Neuron (in vitro differentiated cells): ENCODE results near the gene KRT77.
"Not testable (repeated sequence)": the region's sequence is repeated elsewhere in the genome, so short reads cannot be mapped to it uniquely, and the experiment has no call there.

Experiments
- H2AFZ ChIP-seq: one replicate; pipeline ENCODE4 v1.6.1; 2013; ENCODE audit warnings: low read depth, mild to moderate bottlenecking, inconsistent platforms, low read length, moderate library complexity
- H3K27me3 ChIP-seq: one replicate; pipeline ENCODE4 v1.6.1; 2013; ENCODE audit warnings: low read length; ENCODE audit not compliant: insufficient read depth
- H3K36me3 ChIP-seq: one replicate; pipeline ENCODE4 v1.6.1; 2013; ENCODE audit warnings: low read length; ENCODE audit not compliant: insufficient read depth
- H3K4me1 ChIP-seq: one replicate; pipeline ENCODE4 v1.6.1; 2013; ENCODE audit warnings: low read length; ENCODE audit not compliant: insufficient read depth
- H3K4me3 ChIP-seq: 2 replicates; pipeline ENCODE4 v1.5.1; 2013; ENCODE audit warnings: mild to moderate bottlenecking, low read length, moderate library complexity
- H3K9me3 ChIP-seq: one replicate; pipeline ENCODE4 v1.6.1; 2013; ENCODE audit warnings: low read length

KRT77 gene

DNA sequence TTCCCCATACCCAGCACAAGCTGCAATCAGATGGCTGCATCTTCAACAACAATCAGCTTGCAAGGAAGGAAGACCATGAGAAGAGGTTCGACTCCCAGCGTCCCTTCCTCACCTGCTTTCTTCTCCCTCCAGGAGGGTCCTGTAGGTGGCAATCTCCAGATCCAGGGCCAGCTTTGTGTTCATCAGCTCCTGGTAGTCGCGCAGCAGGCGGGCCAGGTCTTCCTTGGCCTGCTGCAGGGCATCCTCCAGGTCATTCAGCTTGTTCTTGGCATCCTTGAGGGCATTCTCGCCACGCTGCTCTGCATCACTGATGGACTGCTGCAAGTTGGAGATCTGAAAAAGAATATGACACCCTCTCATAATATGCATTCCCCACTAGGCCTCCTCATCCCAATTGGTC lies 27.2 kb downstream of the KRT77 start:
- Histone ChIP-seq H3K4me3 (no peak overlapping the region), H3K4me1 (no peaks in the 10 kb centered on the region), H3K9me3 (no peaks in the 10 kb centered on the region), H2AFZ (no peak overlapping the region), H3K27me3 (no peaks in the 10 kb centered on the region), H3K36me3 (no peaks in the 10 kb centered on the region)

DNA sequence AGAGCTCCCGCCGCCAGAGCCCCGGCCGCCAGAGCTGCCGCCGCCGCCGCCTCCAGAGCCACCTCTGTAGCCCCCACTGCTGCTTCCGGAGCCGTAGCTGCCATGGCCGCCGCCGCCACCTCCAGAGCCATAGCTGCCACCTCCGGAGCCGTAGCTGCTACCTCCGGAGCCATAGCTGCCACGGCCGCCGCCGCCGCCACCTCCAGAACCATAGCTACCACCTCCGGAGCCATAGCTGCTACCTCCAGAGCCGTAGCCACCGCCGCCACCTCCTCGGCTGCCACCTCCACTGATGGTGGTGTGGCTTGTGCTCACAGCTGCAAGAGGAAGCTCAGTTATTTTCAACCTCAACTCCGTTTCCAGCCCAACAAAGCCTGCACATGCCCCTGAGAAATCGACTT lies 28.0 kb downstream of the KRT77 start:
- H2AFZ ChIP-seq, result no peak overlapping the region
- H3K4me3 ChIP-seq, result no peak overlapping the region
- H3K27me3 ChIP-seq, result no peaks in the 10 kb centered on the region
- H3K36me3 ChIP-seq, result no peaks in the 10 kb centered on the region
- no peaks in the 10 kb centered on the region for H3K9me3 ChIP-seq
- H3K4me1 ChIP-seq, result no peaks in the 10 kb centered on the region

DNA sequence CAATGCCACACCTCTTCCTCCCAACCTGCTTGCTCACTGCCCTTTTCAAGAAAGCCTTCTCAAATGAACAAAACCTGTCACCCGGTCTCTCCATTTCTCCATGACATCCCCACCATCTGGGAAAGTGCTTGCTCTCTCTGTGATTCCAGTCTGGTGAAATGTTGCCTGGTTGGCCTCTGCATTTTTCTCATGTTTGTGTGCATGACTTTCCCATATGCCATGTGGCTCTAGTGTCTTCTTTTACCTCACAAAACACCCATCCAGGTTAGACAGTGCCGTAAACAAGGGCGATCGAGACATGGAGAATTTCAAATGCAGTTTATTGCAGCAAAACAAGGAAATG lies 28.9 kb downstream of the KRT77 start:
- Histone ChIP-seq H3K36me3 (no peaks in the 10 kb centered on the region), H3K27me3 (no peaks in the 10 kb centered on the region), H3K9me3 (no peaks in the 10 kb centered on the region), H2AFZ (no peak overlapping the region), H3K4me1 (no peaks in the 10 kb centered on the region), H3K4me3 (no peak overlapping the region)

- Histone ChIP-seq H3K36me3 (no peaks in the 10 kb centered on the region), H3K4me1 (no peaks in the 10 kb centered on the region), H3K27me3 (no peaks in the 10 kb centered on the region), H2AFZ (no peak overlapping the region), H3K4me3 (no peak overlapping the region), H3K9me3 (no peaks in the 10 kb centered on the region)
Measured at GRCh38 chr12:52673713-52674432, 29.5 kb downstream of the KRT77 start.

DNA sequence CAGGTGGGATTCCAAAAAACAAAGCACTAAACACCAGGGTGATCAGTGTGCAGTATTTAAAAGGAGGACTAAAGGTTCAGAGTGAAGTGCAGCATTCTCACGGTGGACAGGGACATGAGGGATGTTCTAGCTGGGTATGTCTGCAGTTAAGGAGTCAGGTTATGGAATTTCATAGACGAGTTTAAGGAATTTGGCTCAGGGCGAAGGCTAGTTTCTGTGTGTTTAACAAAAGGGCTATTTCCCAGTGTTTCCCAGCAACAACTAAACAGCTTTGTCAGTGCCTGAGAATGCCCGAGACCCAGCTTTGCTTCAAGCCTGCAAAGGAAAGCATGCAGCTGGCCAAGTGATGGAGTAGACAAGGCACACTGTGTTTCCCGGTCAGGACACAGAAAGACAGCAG lies 30.1 kb downstream of the KRT77 start:
- no peak overlapping the region for H3K4me3 ChIP-seq
- no peaks in the 10 kb centered on the region for H3K4me1 ChIP-seq
- H2AFZ ChIP-seq, result no peak overlapping the region
- no peaks in the 10 kb centered on the region for H3K36me3 ChIP-seq
- no peaks in the 10 kb centered on the region for H3K27me3 ChIP-seq
- H3K9me3 ChIP-seq, result no peaks in the 10 kb centered on the region

- no peaks in the 10 kb centered on the region for H3K4me1 ChIP-seq
- no peaks in the 10 kb centered on the region for H3K36me3 ChIP-seq
- no peak overlapping the region for H3K4me3 ChIP-seq
- no peaks in the 10 kb centered on the region for H3K9me3 ChIP-seq
- no peaks in the 10 kb centered on the region for H3K27me3 ChIP-seq
- no peak overlapping the region for H2AFZ ChIP-seq
Measured at GRCh38 chr12:52672321-52672933, 30.9 kb downstream of the KRT77 start.

DNA sequence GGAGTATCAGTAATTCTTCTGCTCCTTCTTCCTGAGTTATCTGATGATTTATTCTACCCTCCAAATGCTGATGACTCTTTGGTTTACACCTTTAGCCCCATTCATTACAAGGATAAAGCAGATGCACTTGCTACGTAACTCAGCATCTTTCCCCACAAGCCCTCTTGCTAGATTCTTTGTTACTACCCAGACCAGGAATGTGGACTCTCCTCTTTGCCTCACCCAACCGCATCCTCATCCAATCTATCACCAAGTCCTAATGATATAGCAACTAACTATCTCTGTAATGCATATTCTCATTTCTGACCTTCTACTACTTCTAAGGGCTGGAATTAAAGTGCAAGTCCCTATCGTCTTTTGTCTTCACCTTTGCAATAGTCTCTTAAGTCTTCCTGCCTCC lies 32.4 kb downstream of the KRT77 start:
- Histone ChIP-seq H2AFZ (no peak overlapping the region), H3K36me3 (no peaks in the 10 kb centered on the region), H3K27me3 (no peaks in the 10 kb centered on the region), H3K9me3 (no peaks in the 10 kb centered on the region), H3K4me1 (no peaks in the 10 kb centered on the region), H3K4me3 (no peak overlapping the region)

DNA sequence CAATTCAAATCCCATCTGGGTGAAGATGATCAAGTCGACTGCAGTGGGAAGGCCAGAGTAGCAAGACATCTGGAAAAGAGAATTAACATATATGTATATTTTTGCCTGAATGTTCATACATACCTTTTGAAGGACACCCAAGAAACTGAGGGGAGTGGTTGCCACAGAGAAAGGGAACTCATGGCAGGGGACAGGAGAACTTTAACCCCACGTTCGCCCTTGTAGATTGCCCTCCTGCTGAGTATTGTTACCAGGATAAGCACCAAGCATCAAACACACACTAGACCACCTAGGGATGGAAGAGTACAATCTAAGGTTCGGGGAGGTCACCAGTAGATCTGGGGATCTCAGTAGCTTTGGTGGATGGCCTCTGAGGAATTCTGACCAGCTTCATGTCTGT lies 32.8 kb downstream of the KRT77 start:
- H3K4me3 ChIP-seq, result no peak overlapping the region
- H3K9me3 ChIP-seq, result no peaks in the 10 kb centered on the region
- H3K4me1 ChIP-seq, result no peaks in the 10 kb centered on the region
- H3K27me3 ChIP-seq, result no peaks in the 10 kb centered on the region
- H2AFZ ChIP-seq, result no peak overlapping the region
- H3K36me3 ChIP-seq, result no peaks in the 10 kb centered on the region

- not testable (repeated sequence) for H3K9me3 ChIP-seq, H3K27me3 ChIP-seq
Measured at GRCh38 chr12:52669941-52670340, 33.4 kb downstream of the KRT77 start.

DNA sequence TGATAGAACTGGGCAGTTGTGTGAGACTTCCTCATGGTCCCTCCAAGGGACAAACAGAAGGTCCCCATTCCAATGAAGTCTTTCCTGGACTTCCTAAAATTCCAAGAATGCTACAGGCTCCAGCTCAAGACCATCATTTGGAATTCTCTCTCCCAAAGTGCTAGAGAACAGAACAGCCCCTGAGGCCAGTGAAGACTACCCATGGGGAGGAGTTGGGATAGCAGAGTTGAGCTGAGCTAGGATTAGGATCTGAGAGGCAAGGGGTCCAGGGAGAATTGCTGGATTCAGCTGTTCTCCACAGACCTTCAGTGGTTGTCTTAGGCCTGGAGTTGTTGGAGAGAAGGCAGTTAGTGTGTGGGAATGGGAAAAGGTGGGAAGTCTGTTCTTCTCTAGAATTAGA lies 33.9 kb downstream of the KRT77 start:
- Histone ChIP-seq H3K36me3 (no peaks in the 10 kb centered on the region), H3K4me1 (no peaks in the 10 kb centered on the region), H3K4me3 (no peak overlapping the region), H3K9me3 (no peaks in the 10 kb centered on the region), H2AFZ (no peak overlapping the region), H3K27me3 (no peaks in the 10 kb centered on the region)

More at GRCh38 chr12:52669941-52670340, 33.4 kb downstream of the KRT77 start:
- H3K4me1 ChIP-seq, H3K36me3 ChIP-seq, H2AFZ ChIP-seq, H3K4me3 ChIP-seq: not testable (repeated sequence)

GRCh38 chr12:52667931-52668330 lies 35.4 kb downstream of the KRT77 start:
- Histone ChIP-seq H3K36me3 (no peaks in the 10 kb centered on the region), H2AFZ (no peak overlapping the region), H3K27me3 (no peaks in the 10 kb centered on the region), H3K4me1 (no peaks in the 10 kb centered on the region), H3K4me3 (no peak overlapping the region), H3K9me3 (no peaks in the 10 kb centered on the region)

- H3K36me3 ChIP-seq, result no peaks in the 10 kb centered on the region
- H3K4me3 ChIP-seq, result no peak overlapping the region
- H2AFZ ChIP-seq, result no peak overlapping the region
- H3K27me3 ChIP-seq, result no peaks in the 10 kb centered on the region
- H3K9me3 ChIP-seq, result no peaks in the 10 kb centered on the region
- H3K4me1 ChIP-seq, result no peaks in the 10 kb centered on the region
Measured at GRCh38 chr12:52667509-52667908, 35.8 kb downstream of the KRT77 start.

GRCh38 chr12:52666471-52666870 lies 36.9 kb downstream of the KRT77 start:
- Histone ChIP-seq H2AFZ (no peak overlapping the region), H3K4me3 (no peak overlapping the region), H3K27me3 (no peaks in the 10 kb centered on the region), H3K4me1 (no peaks in the 10 kb centered on the region), H3K36me3 (no peaks in the 10 kb centered on the region), H3K9me3 (no peaks in the 10 kb centered on the region)

DNA sequence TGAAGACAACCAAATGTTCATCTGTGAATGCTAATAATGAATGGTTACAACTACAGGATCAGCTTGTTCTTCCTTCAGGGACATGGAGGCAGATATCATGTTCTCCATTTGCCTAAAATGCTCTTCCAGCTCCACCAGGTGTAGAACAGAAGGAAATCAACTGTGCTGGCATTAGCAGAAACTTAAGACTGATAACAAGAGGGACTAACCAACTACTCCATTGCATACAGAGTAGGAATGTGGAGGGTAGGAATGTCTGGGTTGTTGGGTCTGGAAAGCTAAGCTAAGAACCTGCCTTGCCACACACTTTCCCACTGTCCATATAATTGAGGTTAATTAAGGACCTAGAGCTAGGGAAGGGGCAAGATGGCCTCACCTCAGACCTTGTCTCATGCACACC lies 39.9 kb downstream of the KRT77 start:
- H3K9me3 ChIP-seq, result no peaks in the 10 kb centered on the region
- no peaks in the 10 kb centered on the region for H3K4me1 ChIP-seq
- H3K36me3 ChIP-seq, result no peaks in the 10 kb centered on the region
- H2AFZ ChIP-seq, result no peak overlapping the region
- H3K4me3 ChIP-seq, result no peak overlapping the region
- H3K27me3 ChIP-seq, result no peaks in the 10 kb centered on the region
